Pons (tissue), 1 donor: ENCODE data around the gene OPN3.

Experiments
- DNase-seq: peaks from one replicate; pipeline ENCODE4 v3.0.0-alpha.2; 2016; ENCODE audit warnings: low spot score

OPN3 gene

DNA sequence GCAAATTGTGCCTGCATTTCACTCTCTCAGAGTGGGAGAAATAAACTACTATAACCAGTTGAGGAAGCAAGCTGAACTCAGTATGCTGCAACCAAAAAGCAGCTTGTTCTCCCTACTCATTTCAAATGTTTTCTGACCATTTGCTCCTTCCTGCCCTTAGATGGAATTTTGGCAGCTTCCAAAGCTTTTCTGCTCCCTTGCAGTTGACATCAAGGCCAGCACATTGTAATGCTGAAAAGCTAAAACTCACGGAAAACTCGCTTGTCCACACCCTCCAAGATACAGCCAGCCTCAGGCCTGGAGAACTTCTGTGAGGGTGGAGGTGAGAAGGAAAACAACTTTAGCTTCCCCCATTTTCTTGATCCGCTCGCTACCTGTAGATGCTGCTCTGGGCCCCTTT is 5.0 kb upstream of the OPN3 start:
- no peak for DNase-seq

DNA sequence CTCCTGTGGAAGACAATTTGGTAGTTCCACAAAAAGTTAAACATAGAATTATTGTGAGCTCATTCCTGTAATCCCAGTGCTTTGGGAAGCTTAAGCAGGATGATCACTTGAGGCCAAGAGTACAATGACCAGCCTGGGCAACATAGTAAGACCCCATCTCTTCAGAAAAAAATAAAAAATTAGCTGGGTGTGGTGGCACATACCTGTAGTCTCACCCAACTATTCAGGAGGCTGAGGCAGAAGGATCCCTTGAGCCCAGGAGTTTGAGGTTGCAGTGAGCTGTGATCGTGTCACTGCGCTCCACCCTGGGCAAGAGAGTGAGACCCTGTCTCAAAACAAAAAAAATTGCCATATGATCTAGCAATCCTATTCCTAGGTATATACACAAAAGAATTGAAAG is 4.1 kb upstream of the OPN3 start:
- no peak for DNase-seq

DNA sequence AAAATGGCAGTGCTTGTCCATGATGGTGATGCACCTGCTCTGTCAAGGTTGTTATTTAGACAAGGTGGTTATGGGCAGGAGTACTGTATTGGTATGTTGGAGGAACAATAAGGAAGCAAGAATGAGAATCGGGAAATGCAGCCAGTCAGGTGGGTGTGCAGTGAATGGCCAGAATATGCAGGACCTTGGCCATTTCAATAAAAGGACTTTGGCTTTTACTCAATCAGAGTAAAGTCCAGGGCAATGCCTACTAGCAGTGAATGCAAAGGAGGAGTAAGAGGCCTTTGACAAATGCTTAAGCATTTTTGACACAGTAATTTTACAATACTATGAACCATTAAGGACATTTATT is 2.4 kb upstream of the OPN3 start:
- DNase-seq, result no peak

DNA sequence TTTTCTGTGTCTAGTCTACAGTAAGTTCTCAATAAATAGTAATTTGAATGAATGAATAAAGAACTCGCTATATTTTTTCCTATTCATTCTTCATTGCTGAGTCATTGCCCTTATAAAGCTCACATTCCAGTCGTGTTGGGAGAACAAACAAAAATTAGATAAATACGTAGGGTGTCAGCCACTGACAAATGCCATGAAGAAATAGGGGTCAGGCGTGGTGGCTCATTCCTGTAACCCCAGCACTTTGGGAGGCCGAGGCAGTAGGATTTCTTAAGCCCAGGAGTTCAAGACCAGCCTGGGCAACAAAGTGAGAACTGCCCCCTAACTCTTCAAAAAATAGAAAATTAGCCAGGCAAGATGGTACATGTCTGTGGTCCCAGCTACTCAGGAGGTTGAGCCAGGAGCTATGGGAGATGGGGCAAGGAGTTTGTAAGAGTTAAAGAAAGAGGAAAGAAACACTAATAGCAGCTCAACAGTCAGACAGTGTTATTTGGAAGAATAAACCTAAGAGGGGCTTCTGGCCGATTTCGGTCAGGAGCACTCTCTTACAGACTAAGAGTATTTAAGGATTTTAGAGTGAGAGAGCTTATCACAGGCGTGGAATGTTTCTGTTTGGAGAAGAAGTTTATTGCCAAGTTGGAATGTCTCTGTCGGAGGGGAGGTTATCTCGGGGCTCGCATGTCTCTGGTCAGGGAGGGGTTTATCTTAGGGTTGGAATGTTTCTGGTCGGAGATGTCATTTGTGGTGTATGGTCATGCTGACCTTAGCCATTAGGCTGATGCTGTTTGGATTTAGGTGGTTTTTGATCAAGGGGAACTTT is 1.8 kb upstream of the OPN3 start:
- no peak for DNase-seq

DNA sequence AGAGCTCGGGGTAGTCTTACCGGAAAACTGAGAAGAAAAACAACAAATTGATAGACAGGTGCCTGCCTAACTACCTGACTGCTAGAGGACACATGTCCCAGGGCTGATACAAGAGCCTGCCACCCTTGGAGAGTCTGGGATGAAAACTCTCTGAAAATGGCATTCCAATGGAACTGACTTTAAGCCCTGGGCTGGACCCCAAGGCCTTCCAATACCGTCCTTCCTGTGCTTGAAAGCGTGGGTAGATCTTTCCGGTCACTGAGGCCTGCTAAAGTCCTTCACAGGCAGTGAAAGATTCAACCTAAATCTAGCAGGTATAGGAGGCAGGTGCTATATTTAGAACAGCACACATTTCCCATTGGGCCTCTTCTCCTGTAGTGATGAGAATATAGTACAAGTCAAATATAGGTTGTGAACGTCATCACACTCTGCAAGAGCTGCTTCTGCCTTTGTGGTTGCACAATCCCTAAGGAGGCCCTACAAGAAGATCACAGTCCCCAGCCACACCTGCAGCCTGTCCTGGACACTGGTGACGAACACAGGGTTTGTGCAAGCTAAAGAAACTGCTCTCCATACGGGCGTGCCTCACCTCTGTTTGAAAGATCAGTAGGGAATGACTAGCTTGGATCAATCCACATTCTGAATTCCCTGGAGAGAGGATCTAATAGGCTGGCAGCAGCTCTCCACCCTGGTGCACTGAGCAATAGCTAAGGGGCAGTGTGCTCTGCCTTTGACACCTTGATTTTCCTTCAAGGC is 876 bp upstream of the OPN3 start:
- no peak for DNase-seq

DNA sequence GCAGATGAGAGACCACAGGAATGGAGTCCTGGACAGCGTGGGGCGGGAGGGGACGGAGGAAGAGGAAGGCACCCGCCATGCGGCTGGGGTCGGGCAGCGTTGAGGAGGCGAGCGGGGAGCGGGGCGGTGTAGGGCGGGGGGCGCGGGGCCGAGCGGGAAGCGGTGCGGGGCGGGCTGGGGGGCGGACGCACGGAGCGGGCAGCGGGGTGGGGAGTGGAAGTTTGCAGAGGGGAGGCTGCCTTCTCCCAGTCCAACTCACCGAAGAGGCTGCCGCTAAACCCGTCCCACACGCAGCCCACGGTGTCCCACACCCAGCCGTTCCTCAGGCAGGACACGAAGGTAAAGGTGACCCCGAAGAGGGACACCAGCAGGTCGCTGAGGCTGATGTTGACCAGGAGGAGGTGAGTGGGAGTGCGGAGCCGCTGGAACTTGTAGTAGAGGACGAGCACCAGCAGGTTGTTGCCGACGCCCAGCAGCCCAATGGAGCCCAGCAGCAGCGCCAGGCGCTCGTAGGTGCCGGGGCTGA is 483 bp downstream of the OPN3 start:
- DNase-seq, result no peak

DNA sequence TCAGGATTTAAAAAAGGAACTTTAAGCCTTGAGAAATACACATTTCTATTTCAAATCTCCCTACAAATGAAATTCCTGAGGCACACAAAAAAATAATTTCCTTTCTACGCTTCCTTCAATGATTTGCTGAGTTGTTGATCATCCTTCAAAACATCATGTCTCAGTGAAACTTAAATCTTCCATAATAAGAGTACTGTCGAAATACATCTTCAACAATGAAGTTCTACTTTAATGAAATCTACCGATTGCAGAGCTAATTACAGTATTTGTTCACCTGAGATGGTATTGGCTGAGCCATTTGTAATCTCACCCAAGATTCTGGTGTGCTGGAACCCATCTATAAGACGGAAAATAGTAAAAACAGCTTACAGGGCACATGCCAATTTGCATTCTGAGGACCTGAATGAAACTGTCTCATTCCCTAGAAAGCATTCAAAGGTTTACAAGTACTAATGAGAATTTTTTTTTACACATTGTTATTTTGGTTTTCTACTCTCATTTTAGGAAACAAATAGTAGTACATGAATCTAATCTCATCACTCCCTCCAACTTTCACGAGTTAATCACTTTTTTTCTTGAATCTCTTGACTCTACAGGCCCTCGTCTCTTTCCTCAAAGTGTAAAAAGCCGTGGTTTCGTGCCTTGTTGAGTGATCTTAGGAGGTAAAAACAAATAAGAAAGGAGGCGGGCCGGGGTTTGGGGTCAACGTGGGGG is 1.1 kb downstream of the OPN3 start:
- peak; percentile 22 for DNase-seq

DNA sequence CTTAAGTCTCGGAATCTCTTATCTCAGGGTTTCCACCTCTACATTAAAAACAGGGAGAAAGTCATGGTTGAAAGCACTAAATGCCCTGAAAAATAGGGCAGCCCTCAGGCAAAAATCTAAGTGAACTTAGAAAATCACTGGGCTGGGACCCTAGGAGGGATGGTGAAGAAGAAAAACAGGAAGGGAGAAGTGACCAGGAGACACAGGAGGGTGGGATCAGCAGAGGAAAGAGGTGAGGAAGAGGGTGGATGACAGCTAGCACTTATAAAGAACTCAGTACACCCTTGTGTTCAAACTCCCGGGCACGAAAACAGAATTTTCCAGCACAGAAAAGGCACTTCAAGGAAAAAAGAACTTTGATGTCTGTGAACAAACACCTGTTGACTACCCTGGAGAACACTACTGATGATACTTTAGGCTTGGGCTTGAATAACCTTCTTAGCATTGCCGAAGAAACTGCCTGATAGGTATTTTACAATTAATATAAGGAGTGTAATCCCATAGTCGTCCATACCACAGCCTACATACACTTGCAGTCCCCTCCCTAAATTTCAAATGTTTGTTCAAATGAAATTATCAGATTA is 2.0 kb downstream of the OPN3 start:
- no peak for DNase-seq

DNA sequence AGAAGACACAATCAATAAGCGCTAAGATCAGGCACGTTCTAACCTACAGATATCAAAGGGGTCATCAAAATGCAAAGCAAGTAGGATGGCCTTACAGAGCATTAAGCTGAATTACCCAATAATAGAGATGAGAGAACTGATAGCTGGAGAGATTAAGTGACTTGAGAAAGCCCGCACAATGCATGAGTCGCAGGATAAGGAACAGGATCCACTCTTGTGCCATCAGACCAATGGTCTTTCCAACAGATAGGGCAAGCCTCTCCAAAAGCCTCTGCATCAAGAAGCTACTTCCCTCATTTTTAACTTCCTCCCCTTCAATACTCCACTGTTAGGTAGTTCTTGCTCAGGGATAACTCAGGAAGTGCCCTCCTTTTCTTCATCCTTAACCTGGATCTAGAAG is 2.6 kb downstream of the OPN3 start:
- DNase-seq, result no peak

DNA sequence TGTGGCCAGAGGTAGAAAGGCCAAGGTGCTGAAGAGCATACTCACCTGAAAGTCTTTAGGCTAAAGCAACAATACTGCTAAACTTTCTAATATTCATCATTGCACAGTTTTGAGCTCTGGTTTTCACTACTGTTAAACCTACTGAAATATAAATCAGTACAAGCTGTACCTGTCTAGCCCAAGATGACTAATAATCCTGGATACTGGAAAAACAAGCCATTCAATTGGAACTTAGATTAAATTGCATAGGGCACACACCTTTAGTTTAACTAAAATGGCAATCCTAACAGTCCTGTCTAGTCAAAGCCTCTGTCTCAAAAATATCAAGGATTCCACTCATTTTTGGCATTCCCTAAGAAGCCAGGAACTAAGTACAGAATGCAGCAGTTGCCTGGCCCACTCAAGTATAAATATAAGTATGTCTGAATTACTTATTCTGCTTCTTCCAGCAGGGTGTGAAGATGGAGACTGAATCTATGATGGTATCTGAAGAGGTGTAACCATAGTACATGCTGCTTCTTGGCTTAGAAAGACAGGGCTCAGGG is 3.1 kb downstream of the OPN3 start:
- DNase-seq, result no peak

DNA sequence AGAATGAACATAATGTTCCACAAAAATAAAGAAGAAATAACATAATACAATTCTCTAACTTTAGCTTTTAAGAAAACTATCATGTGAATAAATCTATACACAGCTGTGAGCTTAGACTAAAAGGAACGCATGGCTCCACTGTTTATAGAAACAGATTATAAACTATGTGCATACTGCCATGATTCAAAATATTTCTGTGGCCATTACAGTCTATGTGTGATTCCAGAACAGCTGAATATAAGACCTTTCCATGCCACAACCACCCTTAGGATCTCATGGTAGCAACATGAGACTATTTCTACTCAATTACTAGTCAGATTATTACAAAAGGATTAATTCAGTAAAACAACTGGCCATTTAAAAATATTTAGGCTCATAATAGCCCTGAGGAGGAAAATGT is 3.9 kb downstream of the OPN3 start:
- DNase-seq, result no peak

DNA sequence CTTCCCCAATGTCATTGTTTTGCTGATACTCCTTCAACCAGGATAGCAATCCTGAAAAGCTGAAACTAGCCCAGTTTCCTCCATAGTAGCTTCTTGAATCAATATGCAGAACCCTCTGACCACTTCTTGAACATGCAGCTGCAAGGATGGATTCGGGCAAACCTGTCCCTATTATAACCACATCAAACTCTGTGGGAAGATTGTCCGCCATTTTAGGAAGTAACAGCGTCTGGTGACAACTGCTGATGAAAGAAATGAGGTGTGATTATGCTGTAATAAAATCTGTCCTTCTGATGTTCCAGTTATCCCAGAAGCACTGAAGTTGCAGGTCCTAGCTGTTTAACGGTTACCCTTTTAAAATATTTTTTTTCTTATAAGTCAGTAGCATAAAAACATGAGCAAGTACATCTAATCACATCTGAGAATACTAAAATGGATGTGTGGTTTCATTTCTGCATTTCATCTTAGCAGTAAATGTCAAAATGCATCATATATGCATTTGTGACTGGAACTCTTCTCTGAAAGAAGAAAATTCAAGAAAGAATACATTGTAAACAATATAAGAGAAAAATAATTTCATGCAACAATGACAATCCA is 4.5 kb downstream of the OPN3 start:
- DNase-seq, result no peak

DNA sequence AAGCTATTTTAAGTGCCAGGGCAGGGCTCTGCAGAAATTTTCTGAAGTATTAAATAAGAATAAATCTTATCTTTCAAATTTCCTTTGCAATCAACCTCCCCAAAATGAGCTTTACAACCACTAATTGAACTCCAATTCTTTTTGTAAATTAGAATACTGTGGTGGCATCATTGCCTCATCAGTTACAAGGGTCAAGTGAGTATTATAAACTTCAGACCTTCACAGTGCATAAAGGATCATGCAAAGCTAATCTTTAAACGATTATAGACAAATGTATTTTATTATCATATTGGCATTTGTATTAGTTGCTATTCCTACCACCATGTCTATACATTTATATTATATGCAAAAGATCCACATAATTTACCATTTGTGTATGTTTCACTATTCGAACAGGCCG is 7.2 kb downstream of the OPN3 start:
- DNase-seq, result no peak

DNA sequence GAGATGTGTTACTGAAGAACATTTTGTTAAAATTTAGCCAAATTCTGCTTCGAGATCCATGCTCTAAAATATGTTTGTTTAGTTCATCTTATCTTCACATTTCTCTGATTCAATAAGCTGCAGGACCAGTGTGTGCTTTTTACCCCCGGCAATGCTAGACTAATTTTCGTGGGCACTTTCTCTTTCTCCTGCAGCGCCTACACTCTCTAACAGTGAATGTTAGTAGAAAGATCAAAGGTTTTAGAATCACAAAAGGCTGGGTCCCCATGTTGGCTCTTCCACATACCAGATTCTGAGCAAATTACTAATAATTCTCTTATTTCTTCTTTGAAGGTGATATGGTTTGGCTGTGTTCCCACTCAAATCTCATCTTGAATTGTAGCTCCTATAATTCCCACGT is 8.5 kb downstream of the OPN3 start:
- DNase-seq, result no peak

DNA sequence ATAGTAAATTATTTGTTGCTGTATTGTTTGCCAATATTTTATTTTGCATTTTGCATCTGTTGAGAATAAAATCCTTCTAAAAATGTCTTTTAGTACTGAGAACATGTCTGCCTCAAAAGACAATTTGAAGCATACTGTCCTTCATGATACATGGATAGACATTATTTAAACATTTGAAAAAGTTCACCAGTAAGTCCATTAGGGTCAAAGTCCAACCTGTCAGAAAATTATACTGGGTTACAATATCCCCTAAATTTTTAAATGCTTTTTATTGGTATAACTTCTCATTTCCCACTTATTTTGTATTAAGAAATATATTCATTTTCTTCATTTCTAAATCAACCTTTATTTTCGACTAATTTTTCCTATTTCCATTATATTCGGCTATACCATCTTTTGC is 9.3 kb downstream of the OPN3 start:
- DNase-seq, result no peak

DNA sequence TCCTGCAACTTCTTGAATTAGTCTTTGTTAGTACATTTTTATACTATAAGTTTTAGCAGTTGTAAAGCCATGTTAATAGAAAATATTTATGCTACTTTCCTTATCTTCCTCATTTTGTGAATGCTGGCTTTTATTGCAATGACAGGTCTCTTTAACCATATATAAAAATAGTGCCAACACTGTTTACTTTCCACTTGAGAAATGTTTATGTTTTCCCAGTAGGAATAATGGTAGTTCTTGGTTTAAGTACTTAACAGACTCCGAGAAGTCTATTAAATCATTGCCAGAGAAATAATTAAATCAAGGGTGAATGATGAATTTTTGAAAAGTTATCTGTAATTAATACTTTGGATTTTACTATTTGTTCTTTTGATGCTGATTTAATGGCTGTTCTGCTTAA is 9.7 kb downstream of the OPN3 start:
- DNase-seq, result no peak

DNA sequence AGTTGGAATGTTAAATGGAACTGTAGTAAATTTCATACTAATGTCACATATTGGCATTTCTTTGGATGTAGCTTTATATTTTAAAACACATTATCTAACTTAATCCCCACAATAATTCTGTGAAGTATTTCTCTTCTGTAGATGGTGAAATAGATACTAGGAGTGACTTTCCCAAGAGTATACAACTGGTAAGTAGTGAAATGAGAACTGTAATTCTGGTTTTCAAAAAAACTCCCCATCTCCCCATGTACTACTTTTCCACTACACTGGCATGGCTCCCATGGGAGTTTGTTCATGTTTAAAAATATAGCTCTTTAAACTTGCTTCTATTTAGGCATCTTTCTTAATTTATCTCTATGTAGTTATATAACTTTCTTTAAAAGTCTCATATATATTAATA is 10.2 kb downstream of the OPN3 start:
- no peak for DNase-seq

DNA sequence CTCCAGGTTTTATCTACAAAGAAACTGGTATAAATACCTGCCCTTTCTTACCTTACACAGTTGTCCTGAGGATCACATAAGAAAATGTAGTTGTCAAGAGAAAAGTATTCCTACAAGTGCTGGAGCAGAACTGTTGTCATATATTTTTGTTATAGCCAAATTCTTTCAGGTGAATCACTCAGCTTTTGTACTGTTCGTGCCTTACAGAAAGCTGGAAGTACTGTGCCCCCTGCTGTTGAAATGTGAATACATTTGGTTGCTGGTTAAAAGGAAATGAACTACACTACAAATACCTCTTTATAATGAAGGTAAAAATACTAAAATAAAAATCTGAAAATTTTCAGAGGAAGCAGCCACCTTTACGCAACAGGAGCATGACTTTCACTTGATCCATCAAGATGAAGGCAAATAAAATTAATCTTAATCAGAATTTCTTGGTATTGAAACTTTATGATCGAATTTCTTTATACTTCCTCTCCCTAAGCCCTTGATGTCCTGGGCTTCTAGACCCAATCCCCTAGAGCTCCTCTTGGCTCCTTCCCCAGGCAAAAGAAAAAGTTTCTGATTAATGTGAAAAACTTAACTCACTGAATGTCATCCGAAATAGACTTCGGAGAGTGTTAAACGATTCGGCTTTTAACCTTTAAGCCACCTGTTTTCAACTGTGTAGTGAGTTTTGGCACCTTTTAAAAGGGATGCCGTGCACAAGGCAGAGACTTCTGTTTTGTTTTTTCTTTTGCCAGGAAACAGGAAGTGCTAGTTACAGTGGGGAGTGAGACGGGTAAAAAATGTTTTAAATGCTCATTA is 12.5 kb downstream of the OPN3 start:
- DNase-seq, result peak; percentile 49

DNA sequence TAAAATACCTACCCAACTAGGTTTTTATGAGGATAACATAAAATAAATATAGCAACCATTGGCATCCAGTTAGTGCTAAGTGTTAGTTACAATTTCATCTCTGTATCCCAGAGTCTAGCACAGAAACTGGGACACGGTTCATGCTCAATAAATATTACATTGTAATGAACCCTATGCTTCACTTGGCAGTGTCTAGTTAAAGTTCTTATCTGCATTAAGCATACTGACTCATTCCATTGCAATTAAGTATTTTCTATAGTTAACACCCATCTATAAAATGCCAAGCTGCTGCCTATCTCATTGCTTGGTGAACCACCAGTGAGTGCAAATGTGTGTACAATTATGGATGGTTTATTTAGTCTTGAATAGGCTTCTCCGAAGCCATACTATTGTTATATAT is 15.2 kb downstream of the OPN3 start:
- no peak for DNase-seq

DNA sequence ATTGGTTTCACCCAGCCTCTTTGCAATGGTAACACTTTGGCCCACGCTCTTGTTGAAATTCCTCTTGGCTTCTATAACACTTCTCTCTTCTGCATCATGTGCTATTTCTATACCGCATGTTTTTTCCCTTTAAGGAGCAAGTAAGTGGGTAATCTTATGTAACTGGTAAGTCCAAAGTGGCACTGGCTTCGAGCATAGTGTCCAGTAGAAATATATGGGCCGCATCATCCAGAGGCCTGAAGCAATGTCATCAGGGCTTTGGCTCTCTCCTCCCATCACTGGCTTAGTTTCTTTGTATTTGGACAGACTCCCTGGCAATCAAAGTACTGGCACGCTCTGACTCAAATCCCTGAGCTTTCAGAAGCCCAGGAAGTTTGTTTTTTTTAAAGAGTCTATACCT is 17.5 kb downstream of the OPN3 start:
- no peak for DNase-seq

DNA sequence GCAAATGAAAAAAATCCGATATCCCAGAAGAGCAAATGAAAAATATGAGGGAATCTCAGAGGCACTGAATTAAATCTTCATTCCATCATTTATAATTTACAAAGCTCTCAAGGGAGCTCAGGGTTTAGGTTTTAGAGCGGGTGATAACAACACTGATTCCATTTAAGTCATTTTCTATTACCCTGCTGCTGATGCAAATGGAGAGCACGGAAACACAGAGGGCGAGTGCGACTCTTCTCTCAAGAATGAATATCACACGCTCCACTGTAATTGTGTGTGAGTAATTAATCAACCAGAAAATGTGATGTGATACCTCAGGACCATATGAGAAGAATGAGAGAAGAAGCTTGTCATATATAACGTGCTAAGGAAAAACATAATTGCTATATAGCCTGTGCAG is 22.7 kb downstream of the OPN3 start:
- DNase-seq, result no peak
